Cardiac muscle cell (in vitro differentiated cells and primary cell): ENCODE results near the gene CHCHD3. TPM values are rescaled to one million over a fixed set of nuclear protein-coding genes. Genes with fewer than 3 reads are reported as not detected.

Source experiments
- DNase-seq, 2 donors: peaks; one replicate each; pipeline versions ENCODE4 v3.0.0 to v3.0.0-alpha.2; 2010 to 2017; ENCODE audit warnings: low read depth in 1 of 2, low spot score in 1 of 2
- H3K27ac ChIP-seq: fragments of 200-600 bp; sonication (generic); 2 replicates; pipeline ENCODE4 v1.5.1; 2016
- H3K27me3 ChIP-seq: fragments of 200-600 bp; sonication (generic); 2 replicates; pipeline ENCODE4 v1.6.0; 2016; ENCODE audit warnings: control low read depth
- H3K36me3 ChIP-seq: fragments of 200-600 bp; sonication (generic); 2 replicates; pipeline ENCODE4 v1.5.1; 2016; ENCODE audit warnings: control low read depth
- H3K4me1 ChIP-seq: fragments of 200-600 bp; sonication (generic); 2 replicates; pipeline ENCODE4 v1.8.1; 2017; ENCODE audit warnings: low read depth, mild to moderate bottlenecking, mixed run types
- H3K4me3 ChIP-seq: fragments of 200-600 bp; sonication (generic); 2 replicates; pipeline ENCODE4 v1.5.1; 2016; ENCODE audit warnings: mild to moderate bottlenecking
- H3K9me3 ChIP-seq: fragments of 200-600 bp; sonication (generic); 2 replicates; pipeline ENCODE4 v1.5.1; 2017; ENCODE audit warnings: low read depth, mild to moderate bottlenecking, control low read depth
- polyA plus RNA-seq: library from polyadenylated mRNA; unstranded; fragments of >200 nt; fragmentation: Nextera tagmentation; extraction: Ambion mirVana; gene quantifications from 2 replicates; pipeline ENCODE4 v1.2.1, GENCODE V29; 2016
- total RNA-seq: library from RNA; depleted of rRNA; stranded (reverse); fragments of >200 nt; gene quantifications from 2 replicates; pipeline ENCODE4 v1.2.3, GENCODE V29; 2016
- TF ChIP-seq, protein P1 (sequence below): IDR thresholded peaks from 2 replicates; pipeline ENCODE4 v1.5.1; 2012; ENCODE audit warnings: low read depth, mild to moderate bottlenecking, low read length

The CHCHD3 gene
- total and polyA plus RNA-seq, 2 experiments from 2014 or later, result 95.1 to 127 TPM

DNA sequence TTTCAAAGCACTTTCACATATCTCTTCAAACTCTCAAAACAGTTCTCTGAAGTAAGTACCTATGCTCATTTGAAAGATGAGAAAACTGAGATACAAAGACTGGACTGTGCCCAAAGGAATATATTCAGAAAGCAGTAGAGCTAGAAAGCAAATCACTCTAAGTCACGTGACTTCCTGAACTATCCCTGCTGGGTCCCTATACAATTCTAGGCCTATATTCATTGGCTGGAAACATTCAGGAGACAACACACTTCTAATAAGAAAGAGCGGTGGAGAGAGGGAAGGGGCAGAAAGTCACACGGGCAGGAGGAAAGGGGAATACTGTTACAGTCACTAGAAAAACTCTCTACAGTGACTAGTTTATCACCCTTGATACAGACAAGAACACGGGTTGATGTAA lies 140.0 kb downstream of the CHCHD3 start:
- H3K27ac ChIP-seq, result no peak overlapping the region
- no peak for DNase-seq

DNA sequence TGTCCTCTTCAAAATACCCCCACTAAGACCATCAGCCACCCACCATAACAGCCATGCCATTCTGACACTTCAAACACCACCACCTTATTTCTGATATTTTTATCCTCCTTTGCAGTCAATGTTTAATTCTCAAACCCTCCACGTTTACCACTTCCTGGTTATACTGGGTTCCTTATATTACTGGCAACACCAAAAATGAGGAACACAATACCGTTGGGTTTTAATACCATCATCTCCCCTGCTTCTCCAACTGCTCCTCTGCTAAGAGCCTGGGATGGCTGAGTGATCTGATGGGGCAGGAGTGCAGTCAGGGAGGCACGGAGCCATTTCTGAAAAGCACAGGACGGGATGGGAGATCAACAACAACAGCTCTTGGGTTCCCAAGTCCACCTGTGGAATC lies 140.5 kb downstream of the CHCHD3 start:
- H3K36me3 ChIP-seq, result no peaks in the 10 kb centered on the region
- TF ChIP-seq, protein P1, sequence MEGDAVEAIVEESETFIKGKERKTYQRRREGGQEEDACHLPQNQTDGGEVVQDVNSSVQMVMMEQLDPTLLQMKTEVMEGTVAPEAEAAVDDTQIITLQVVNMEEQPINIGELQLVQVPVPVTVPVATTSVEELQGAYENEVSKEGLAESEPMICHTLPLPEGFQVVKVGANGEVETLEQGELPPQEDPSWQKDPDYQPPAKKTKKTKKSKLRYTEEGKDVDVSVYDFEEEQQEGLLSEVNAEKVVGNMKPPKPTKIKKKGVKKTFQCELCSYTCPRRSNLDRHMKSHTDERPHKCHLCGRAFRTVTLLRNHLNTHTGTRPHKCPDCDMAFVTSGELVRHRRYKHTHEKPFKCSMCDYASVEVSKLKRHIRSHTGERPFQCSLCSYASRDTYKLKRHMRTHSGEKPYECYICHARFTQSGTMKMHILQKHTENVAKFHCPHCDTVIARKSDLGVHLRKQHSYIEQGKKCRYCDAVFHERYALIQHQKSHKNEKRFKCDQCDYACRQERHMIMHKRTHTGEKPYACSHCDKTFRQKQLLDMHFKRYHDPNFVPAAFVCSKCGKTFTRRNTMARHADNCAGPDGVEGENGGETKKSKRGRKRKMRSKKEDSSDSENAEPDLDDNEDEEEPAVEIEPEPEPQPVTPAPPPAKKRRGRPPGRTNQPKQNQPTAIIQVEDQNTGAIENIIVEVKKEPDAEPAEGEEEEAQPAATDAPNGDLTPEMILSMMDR, result no peak
- DNase-seq, result no peak
- H3K27ac ChIP-seq, result no peak overlapping the region
- no peaks in the 10 kb centered on the region for H3K4me1 ChIP-seq
- no peak overlapping the region for H3K4me3 ChIP-seq
- H3K9me3 ChIP-seq, result no peaks in the 10 kb centered on the region
- no peaks in the 10 kb centered on the region for H3K27me3 ChIP-seq

More for the DNA sequence above, 140.0 kb downstream of the CHCHD3 start:
- H3K4me3 ChIP-seq, result no peak overlapping the region
- no peaks in the 10 kb centered on the region for H3K36me3 ChIP-seq
- TF ChIP-seq, protein P1, result no peak
- no peaks in the 10 kb centered on the region for H3K4me1 ChIP-seq
- no peaks in the 10 kb centered on the region for H3K9me3 ChIP-seq
- H3K27me3 ChIP-seq, result no peaks in the 10 kb centered on the region

- H3K27ac ChIP-seq, result no peak overlapping the region
- no peaks in the 10 kb centered on the region for H3K27me3 ChIP-seq
- no peaks in the 10 kb centered on the region for H3K36me3 ChIP-seq
- H3K9me3 ChIP-seq, result no peaks in the 10 kb centered on the region
- H3K4me3 ChIP-seq, result no peak overlapping the region
- TF ChIP-seq, protein P1, result no peak
- no peaks in the 10 kb centered on the region for H3K4me1 ChIP-seq
- DNase-seq, result no peak
Observed at GRCh38 chr7:132940084-132940483, 141.8 kb downstream of the CHCHD3 start.

DNA sequence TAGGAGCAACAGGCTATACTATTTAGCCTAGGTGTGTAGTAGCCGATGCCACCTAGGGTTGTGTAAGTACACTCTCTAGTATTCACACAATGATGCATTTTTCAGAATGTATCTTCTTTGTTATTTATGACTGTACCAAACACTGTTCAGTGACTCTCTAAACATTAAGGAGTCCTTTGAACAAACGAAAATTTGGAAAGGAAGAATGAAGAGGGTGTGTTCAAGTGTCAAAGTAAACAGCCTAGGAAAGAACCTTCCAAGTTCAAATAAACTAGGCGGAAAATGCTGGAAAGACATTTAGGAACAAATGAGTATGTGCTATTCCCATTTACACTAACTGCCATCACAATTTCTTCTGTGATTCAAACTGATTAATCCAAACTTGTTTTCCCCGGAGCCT lies 142.4 kb downstream of the CHCHD3 start:
- TF ChIP-seq, protein P1, result no peak

DNA sequence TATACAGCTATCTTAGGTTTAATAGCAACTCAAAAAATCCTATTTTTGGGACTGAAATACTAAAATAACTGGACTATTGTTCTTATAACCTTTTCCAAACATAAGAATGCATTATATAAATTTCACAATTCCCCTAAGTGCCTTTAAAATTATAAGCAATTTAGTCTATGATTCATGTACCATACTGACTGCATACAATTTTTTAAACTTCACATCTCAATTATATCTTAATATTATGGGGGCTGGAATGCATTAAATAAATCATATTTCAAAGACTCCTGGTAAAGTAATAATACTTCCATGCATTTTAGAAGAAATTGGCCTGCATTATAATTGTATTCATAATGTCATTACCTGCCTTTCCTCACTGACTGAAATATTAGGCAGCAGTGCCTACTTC lies 144.6 kb downstream of the CHCHD3 start:
- Histone ChIP-seq H3K4me3 (no peak overlapping the region), H3K36me3 (no peaks in the 10 kb centered on the region), H3K27ac (no peak overlapping the region), H3K9me3 (no peaks in the 10 kb centered on the region), H3K4me1 (no peaks in the 10 kb centered on the region), H3K27me3 (no peaks in the 10 kb centered on the region)
- TF ChIP-seq, protein P1, result no peak
- no peak for DNase-seq

More for the DNA sequence above, 142.4 kb downstream of the CHCHD3 start:
- Histone ChIP-seq H3K9me3 (no peaks in the 10 kb centered on the region), H3K4me1 (no peaks in the 10 kb centered on the region), H3K36me3 (no peaks in the 10 kb centered on the region), H3K27ac (no peak overlapping the region), H3K27me3 (no peaks in the 10 kb centered on the region), H3K4me3 (no peak overlapping the region)
- DNase-seq, result no peak

GRCh38 chr7:132935608-132936007 lies 146.3 kb downstream of the CHCHD3 start:
- no peak overlapping the region for H3K27ac ChIP-seq
- H3K4me1 ChIP-seq, result no peaks in the 10 kb centered on the region
- H3K36me3 ChIP-seq, result no peaks in the 10 kb centered on the region
- H3K9me3 ChIP-seq, result no peaks in the 10 kb centered on the region
- no peak overlapping the region for H3K4me3 ChIP-seq
- TF ChIP-seq, protein P1, result no peak
- H3K27me3 ChIP-seq, result no peaks in the 10 kb centered on the region
- DNase-seq, result no peak
